Neural crest cell (in vitro differentiated cells): ENCODE data around the gene PHF2. TPM values are rescaled to one million over a fixed set of nuclear protein-coding genes. Genes with fewer than 3 reads are reported as not detected.

Experiments used
- DNase-seq: peaks from one replicate; pipeline ENCODE4 v3.0.0; 2021; ENCODE audit warnings: low read depth, mixed read lengths, low spot score
- H3K27ac Mint-ChIP-seq: one replicate; pipeline ENCODE4 v1.8.0; 2021; ENCODE audit warnings: mild to moderate bottlenecking, mixed read lengths; ENCODE audit not compliant: unreplicated experiment
- H3K27me3 Mint-ChIP-seq: 2 replicates; pipeline ENCODE4 v1.8.0; 2021; ENCODE audit warnings: low read depth, mild to moderate bottlenecking, mixed read lengths
- H3K36me3 Mint-ChIP-seq: 2 replicates; pipeline ENCODE4 v1.8.0; 2021; ENCODE audit warnings: low read depth, mild to moderate bottlenecking, mixed read lengths
- H3K4me1 Mint-ChIP-seq: 2 replicates; pipeline ENCODE4 v1.8.0; 2021; ENCODE audit warnings: mixed read lengths
- H3K4me3 Mint-ChIP-seq: one replicate; pipeline ENCODE4 v1.8.0; 2021; ENCODE audit warnings: mild to moderate bottlenecking, mixed read lengths
- H3K9me3 Mint-ChIP-seq: 2 replicates; pipeline ENCODE4 v1.8.0; 2021; ENCODE audit warnings: mixed read lengths
- total RNA-seq: library from RNA; stranded (reverse); gene quantifications from 2 replicates; pipeline ENCODE4 v1.2.1, GENCODE V29; 2021
- TF ChIP-seq, protein P1 (sequence below): fragments of 200-600 bp; sonication (generic); conservative IDR thresholded peaks from 2 replicates; pipeline ENCODE4 v1.5.0; 2021; ENCODE audit warnings: antibody characterized with exemption, mild to moderate bottlenecking

PHF2 gene
- total RNA-seq, 1 donor from 2014 or later = 34.4 TPM

DNA sequence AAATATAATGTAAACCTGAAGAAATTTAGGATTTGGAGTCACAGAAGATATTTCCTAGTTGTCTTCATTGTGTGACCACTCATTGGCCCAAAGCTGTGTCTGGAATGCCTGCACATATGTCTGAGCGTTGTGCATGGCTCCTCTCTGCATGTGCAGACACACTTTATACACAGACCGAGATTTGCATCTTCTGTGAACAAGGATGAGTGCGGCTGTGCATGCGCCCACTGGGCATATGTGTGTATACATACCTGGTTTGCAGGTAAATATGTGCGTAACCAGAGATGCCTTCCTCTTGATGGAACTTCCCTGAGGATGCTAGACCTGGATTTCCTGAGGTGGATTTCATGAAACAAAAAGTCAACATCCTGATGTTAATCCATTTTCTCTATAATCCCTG, 19.1 kb downstream of the PHF2 start:
- DNase-seq = no peak
- Mint-ChIP-seq H3K4me1 (peaks cover 29% of the 10 kb centered on the region), H3K9me3 (no peaks in the 10 kb centered on the region), H3K27ac (no peak overlapping the region), H3K4me3 (no peak overlapping the region), H3K27me3 (no peaks in the 10 kb centered on the region), H3K36me3 (peaks cover 3% of the 10 kb centered on the region)
- TF ChIP-seq, protein P1, sequence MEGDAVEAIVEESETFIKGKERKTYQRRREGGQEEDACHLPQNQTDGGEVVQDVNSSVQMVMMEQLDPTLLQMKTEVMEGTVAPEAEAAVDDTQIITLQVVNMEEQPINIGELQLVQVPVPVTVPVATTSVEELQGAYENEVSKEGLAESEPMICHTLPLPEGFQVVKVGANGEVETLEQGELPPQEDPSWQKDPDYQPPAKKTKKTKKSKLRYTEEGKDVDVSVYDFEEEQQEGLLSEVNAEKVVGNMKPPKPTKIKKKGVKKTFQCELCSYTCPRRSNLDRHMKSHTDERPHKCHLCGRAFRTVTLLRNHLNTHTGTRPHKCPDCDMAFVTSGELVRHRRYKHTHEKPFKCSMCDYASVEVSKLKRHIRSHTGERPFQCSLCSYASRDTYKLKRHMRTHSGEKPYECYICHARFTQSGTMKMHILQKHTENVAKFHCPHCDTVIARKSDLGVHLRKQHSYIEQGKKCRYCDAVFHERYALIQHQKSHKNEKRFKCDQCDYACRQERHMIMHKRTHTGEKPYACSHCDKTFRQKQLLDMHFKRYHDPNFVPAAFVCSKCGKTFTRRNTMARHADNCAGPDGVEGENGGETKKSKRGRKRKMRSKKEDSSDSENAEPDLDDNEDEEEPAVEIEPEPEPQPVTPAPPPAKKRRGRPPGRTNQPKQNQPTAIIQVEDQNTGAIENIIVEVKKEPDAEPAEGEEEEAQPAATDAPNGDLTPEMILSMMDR = no peak

DNA sequence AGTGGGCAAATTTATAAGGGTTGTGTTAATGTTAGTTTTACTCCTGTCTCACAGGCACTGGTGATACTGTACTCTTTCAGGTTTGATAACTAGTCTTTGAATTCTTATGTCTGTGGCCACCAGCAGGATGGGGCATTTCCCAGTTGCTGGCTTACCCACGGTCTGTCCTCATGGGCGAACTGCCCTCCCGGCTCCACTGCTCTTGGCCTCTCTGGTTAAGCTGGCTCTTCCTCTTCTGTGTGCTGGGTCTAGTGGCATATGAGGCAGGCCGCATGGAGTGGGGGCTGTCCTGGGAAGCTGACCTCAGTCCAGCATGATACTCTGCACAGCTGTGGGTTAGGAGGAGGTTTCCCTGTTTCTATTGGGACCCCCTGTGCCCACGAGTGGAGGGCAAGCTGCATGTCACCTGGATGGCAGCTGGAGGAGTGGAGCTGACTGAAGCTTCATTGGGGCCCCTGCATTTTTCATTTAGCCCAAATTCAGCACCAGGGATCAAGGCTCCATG, 19.5 kb downstream of the PHF2 start:
- no peaks in the 10 kb centered on the region for H3K27me3 Mint-ChIP-seq

DNA sequence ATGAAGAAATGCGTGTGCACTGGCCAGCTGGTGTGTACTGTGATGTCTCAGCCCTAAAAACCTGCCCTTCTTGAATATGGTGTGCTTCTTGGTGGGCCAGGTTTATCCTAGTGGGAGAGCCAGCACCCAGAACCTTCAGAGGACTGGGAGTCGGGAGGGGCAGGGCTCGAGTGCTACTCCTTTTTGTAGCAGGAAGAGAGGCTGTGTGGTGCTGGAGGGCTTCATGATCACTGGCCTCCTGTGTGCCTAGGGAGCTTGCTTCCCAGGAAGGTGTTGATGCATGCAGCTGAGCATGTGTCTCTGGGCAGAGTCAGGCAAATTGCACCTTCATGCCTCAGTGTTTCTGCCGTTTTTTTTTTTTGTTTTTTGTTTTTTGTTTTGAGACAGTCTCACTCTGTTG, 20.0 kb downstream of the PHF2 start:
- no peak overlapping the region for H3K27ac Mint-ChIP-seq
- DNase-seq = no peak

More for the DNA sequence above, 19.5 kb downstream of the PHF2 start:
- H3K27ac Mint-ChIP-seq = peak overlapping the region; percentile 86
- peaks cover 29% of the 10 kb centered on the region for H3K4me1 Mint-ChIP-seq
- H3K4me3 Mint-ChIP-seq = no peak overlapping the region
- TF ChIP-seq, protein P1 = no peak
- no peak for DNase-seq
- peaks cover 3% of the 10 kb centered on the region for H3K36me3 Mint-ChIP-seq
- no peaks in the 10 kb centered on the region for H3K9me3 Mint-ChIP-seq

DNA sequence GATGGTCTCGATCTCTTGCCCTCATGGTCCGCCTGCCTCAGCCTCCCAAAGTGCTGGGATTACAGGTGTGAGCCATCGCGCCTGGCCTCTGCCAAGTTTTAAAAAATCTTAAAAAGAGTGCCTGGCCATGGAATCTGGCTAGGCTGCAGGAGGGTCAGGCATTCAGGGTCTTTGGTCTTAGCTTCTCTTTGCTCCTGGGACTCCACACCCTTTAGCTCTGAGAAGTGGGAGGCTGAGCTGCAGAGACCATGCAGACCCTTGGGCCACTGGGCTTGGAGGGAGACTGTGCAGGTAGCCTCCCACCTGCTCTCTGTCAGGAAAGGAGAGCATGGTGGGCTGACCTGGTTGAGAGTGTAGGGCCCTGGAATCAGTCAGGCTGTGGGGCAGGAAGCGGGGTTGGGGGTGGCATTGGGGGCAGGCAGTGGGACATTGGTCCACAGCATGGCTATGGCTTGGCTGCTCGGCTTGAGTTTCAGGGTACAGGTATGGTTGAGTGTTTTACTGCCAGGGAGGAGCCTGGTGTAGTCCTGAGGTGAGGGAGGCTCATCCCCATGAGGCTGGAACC, 20.8 kb downstream of the PHF2 start:
- peaks cover 27% of the 10 kb centered on the region for H3K4me1 Mint-ChIP-seq
- TF ChIP-seq, protein P1 = no peak
- no peak for DNase-seq
- peak overlapping the region; percentile 43 for H3K27ac Mint-ChIP-seq
- no peaks in the 10 kb centered on the region for H3K27me3 Mint-ChIP-seq
- no peaks in the 10 kb centered on the region for H3K9me3 Mint-ChIP-seq
- H3K4me3 Mint-ChIP-seq = no peak overlapping the region
- peaks cover 3% of the 10 kb centered on the region for H3K36me3 Mint-ChIP-seq

More for the DNA sequence above, 20.0 kb downstream of the PHF2 start:
- H3K36me3 Mint-ChIP-seq = peaks cover 3% of the 10 kb centered on the region
- TF ChIP-seq, protein P1 = no peak
- H3K4me1 Mint-ChIP-seq = peaks cover 29% of the 10 kb centered on the region
- no peaks in the 10 kb centered on the region for H3K9me3 Mint-ChIP-seq
- no peak overlapping the region for H3K4me3 Mint-ChIP-seq
- H3K27me3 Mint-ChIP-seq = no peaks in the 10 kb centered on the region

DNA sequence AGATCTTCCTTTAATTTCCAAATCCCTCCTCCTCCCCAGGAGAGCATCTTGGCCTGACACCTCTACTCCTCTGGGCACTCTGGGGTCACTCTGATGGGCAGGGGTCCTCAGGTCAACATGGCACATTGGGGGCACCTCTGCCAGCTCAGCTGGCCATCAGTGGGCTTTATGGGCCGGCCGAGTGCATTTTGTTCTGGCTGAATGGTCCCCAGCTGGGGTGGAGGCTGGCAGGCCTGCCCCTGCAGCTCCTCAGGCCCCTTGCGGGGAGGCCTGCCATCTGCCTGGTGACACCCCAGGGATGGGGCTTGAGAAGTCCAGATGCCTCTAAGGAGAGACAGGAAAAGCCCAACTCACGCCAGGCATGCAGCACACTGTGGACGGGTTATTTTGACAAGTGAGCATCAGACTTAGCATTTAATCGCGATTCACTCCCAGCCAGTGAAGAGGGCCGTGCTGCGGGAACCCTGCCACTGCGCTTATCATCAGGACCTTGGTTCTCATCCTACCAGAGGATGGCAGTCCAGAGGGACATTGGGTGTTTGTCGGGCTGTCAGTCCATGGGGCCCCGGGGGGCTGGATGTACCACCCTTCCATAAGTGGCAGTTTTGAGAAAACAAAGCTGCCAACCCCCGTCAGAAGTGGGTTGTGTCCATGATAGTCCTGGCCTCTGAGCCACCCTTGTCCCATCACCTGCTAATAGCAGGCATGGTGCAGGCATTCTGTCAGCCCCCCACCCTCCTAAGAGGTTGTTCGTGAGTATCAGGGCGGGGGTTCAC, 21.7 kb downstream of the PHF2 start:
- no peak for DNase-seq
- no peaks in the 10 kb centered on the region for H3K27me3 Mint-ChIP-seq
- TF ChIP-seq, protein P1 = no peak
- no peaks in the 10 kb centered on the region for H3K9me3 Mint-ChIP-seq
- no peak overlapping the region for H3K27ac Mint-ChIP-seq
- H3K4me3 Mint-ChIP-seq = no peak overlapping the region
- peaks cover 6% of the 10 kb centered on the region for H3K36me3 Mint-ChIP-seq
- H3K4me1 Mint-ChIP-seq = peaks cover 27% of the 10 kb centered on the region
